HEK293T (cell line): Measurements from ENCODE around the gene ALOX15.

Experiments used
- BHLHE40 ChIP-seq: fragments of 450-650 bp; IDR thresholded peaks from 2 replicates; pipeline ENCODE4 v1.6.1; 2016; ENCODE audit warnings: mild to moderate bottlenecking, moderate library complexity, borderline replicate concordance
- CTBP1 ChIP-seq: fragments of 450-650 bp; IDR thresholded peaks from 2 replicates; pipeline ENCODE4 v1.6.1; 2016; ENCODE audit warnings: borderline replicate concordance
- FOXM1 ChIP-seq: fragments of 450-650 bp; IDR thresholded peaks from 2 replicates; pipeline ENCODE4 v1.6.1; 2017; ENCODE audit warnings: mild to moderate bottlenecking, borderline replicate concordance

GRCh38 chr17:4664230-4664629 is 22.8 kb upstream of the ALOX15 start:
- TF ChIP-seq BHLHE40 (no peak), FOXM1 (no peak), CTBP1 (no peak)
